Measurements from ENCODE around the gene ZBTB45.

ZBTB45 gene

DNA sequence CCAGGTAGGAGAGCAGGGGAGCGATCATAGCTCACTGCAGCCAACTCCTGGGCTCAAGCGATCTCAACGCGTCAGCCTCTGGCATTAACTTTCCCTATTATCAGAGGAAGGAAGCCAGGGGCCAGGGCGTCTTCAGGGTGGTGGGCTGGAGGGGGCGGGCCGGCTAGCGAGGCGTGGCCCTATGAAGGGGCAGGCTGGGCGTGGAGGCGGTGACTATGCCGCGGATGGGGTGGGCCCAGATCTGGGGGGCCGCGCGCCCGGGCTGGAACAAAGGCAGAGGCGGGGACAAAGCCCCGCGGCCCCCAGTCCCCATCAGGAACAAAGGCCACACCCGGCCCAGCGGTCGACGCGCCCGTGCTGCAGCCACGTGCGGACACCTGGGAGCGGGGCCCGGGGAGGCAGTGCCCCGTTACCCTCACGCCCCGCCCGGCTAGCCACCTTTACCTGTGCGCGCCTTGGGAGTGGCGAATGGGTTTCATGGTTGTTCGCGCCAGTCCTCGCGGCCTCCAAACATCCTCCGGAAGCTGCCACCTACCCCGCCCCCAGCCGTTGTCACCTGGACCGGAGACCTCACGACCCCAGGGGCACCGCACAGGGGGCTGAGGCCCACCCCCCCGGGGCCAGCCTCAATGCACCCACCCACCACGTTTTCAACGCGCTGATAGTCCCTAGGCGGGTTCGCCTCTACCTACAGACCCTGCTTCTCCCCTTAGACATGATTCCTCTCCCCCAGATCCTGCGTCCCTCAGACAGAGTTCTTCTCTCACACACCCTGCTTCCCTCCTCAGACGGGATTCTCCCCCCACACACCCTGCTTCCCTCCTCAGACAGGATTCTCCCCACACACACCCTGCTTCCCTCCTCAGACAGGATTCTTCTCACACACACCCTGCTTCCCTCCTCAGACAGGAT, 18.9 kb upstream of the ZBTB45 start:
- DNase-seq (ENCODE audit: low spot score) = no peak
- TF ChIP-seq, protein P1, sequence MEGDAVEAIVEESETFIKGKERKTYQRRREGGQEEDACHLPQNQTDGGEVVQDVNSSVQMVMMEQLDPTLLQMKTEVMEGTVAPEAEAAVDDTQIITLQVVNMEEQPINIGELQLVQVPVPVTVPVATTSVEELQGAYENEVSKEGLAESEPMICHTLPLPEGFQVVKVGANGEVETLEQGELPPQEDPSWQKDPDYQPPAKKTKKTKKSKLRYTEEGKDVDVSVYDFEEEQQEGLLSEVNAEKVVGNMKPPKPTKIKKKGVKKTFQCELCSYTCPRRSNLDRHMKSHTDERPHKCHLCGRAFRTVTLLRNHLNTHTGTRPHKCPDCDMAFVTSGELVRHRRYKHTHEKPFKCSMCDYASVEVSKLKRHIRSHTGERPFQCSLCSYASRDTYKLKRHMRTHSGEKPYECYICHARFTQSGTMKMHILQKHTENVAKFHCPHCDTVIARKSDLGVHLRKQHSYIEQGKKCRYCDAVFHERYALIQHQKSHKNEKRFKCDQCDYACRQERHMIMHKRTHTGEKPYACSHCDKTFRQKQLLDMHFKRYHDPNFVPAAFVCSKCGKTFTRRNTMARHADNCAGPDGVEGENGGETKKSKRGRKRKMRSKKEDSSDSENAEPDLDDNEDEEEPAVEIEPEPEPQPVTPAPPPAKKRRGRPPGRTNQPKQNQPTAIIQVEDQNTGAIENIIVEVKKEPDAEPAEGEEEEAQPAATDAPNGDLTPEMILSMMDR (IDR thresholded peaks at IDR 0.05; ENCODE audit: extremely low read depth, missing control alignments) = no peak

- no peak for DNase-seq (ENCODE audit: low spot score)
- TF ChIP-seq, protein P1 (IDR thresholded peaks at IDR 0.05; ENCODE audit: extremely low read depth, missing control alignments) = no peak
These were observed 17.5 kb upstream of the ZBTB45 start for GRCh38 chr19:58536852-58537798.

- TF ChIP-seq, protein P1 (IDR thresholded peaks at IDR 0.05; ENCODE audit: extremely low read depth, missing control alignments) = no peak
- no peak for DNase-seq (ENCODE audit: low spot score)
These were observed 16.2 kb upstream of the ZBTB45 start for GRCh38 chr19:58535857-58536256.

GRCh38 chr19:58531034-58531840, 11.6 kb upstream of the ZBTB45 start:
- DNase-seq (ENCODE audit: low spot score) = no peak
- TF ChIP-seq, protein P1 (IDR thresholded peaks at IDR 0.05; ENCODE audit: extremely low read depth, missing control alignments) = no peak

DNA sequence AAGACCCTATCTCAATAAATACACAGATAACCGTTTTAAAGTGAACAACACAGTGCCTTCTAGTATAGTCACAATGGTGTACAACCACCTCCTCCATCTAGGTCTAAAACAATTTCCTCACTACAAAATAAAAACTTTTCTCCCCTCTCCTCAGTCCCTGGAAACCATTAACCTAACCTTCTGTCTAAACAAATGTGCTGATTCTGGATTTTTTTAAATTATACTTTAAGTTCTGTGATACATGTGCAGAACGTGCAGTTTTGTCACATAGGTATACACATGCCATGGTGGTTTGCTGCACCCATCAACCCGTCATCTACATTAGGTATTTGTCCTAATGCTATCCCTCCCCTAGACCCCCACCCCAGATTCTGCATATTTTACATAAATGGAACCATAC, 9.8 kb upstream of the ZBTB45 start:
- TF ChIP-seq, protein P1 (IDR thresholded peaks at IDR 0.05; ENCODE audit: extremely low read depth, missing control alignments) = no peak

DNA sequence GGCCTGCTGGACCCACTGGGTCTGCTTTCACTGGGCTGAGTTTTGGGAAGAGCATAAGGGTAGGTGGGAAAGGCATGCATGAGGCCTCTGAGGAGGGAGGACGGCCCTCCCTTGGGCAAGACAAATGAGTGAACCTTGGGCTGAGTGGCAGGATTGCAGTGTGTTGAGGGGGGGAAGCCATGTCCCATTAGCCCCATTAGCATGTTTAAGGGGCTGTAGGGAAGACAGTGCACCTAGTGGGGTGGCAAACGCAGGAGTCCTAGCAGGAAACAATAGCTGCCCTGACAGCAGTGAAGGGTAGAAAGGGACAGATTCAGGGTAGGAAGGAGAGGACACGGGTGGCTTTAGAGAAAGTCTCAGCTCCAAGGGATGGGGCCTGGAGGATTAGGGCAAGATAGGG, 3.1 kb upstream of the ZBTB45 start:
- DNase-seq (ENCODE audit: low spot score) = no peak
- TF ChIP-seq, protein P1 (IDR thresholded peaks at IDR 0.05; ENCODE audit: extremely low read depth, missing control alignments) = no peak

More for the DNA sequence above, 9.8 kb upstream of the ZBTB45 start:
- no peak for DNase-seq (ENCODE audit: low spot score)
